DOHH2 (cell line): ENCODE data around the gene TBC1D22A.

Experiments used
- H3F3A ChIP-seq: fragments of 200-600 bp; sonication (generic), shearing (Covaris generic); 2 replicates; pipeline ENCODE4 v1.6.0; 2016; ENCODE audit warnings: antibody characterized with exemption, mild to moderate bottlenecking; ENCODE audit not compliant: control insufficient read depth, insufficient read depth
- H3K27ac ChIP-seq: fragments of 200-600 bp; sonication (generic); 2 replicates; pipeline ENCODE4 v1.5.1; 2014; ENCODE audit warnings: low read depth, mild to moderate bottlenecking, low read length, moderate library complexity
- H3K27me3 ChIP-seq: fragments of 200-600 bp; sonication (generic); 2 replicates; pipeline ENCODE4 v1.6.1; 2014; ENCODE audit warnings: mild to moderate bottlenecking, low read length, mixed read lengths; ENCODE audit not compliant: control insufficient read depth
- H3K36me3 ChIP-seq: fragments of 200-600 bp; sonication (generic); 2 replicates; pipeline ENCODE4 v1.6.1; 2014; ENCODE audit warnings: mild to moderate bottlenecking, low read length, moderate library complexity, mixed read lengths; ENCODE audit not compliant: control insufficient read depth
- H3K4me1 ChIP-seq: fragments of 200-600 bp; sonication (generic); 2 replicates; pipeline ENCODE4 v1.6.1; 2014; ENCODE audit warnings: mild to moderate bottlenecking, low read length, mixed read lengths; ENCODE audit not compliant: control insufficient read depth
- H3K4me2 ChIP-seq: fragments of 200-600 bp; sonication (generic); 2 replicates; pipeline ENCODE4 v1.6.0; 2014; ENCODE audit warnings: mild to moderate bottlenecking, low read length, moderate library complexity
- H3K4me3 ChIP-seq: fragments of 200-600 bp; sonication (generic); 2 replicates; pipeline ENCODE4 v1.5.1; 2014; ENCODE audit warnings: mild to moderate bottlenecking, low read length, mixed read lengths
- H3K79me2 ChIP-seq: fragments of 200-600 bp; sonication (generic); 2 replicates; pipeline ENCODE4 v1.6.1; 2014; ENCODE audit warnings: mild to moderate bottlenecking, low read length, mixed read lengths; ENCODE audit not compliant: control insufficient read depth
- H3K9me2 ChIP-seq: fragments of 200-600 bp; sonication (generic); replicated peaks from 2 replicates; pipeline ENCODE4 v1.6.1; 2014; ENCODE audit warnings: mild to moderate bottlenecking, low read length, mixed read lengths; ENCODE audit not compliant: control insufficient read depth
- H3K9me3 ChIP-seq: fragments of 200-600 bp; sonication (generic); 2 replicates; pipeline ENCODE4 v1.6.1; 2014; ENCODE audit warnings: antibody characterized with exemption, low read length, mixed read lengths; ENCODE audit not compliant: control insufficient read depth, insufficient read depth
- H4K20me1 ChIP-seq: fragments of 200-600 bp; sonication (generic); 2 replicates; pipeline ENCODE4 v1.6.0; 2014; ENCODE audit warnings: low read depth, mild to moderate bottlenecking, antibody characterized with exemption, low read length, moderate library complexity; ENCODE audit not compliant: control insufficient read depth, insufficient read depth
- EZH2phosphoT487 ChIP-seq: fragments of 200-600 bp; sonication (generic); IDR thresholded peaks from 2 replicates; pipeline ENCODE4 v1.6.1; 2017; ENCODE audit warnings: borderline replicate concordance, mild to moderate bottlenecking, antibody characterized with exemption, low read length, moderate library complexity, mixed read lengths
- TF ChIP-seq, protein P1 (sequence below): fragments of 200-600 bp; sonication (generic); IDR thresholded peaks from one replicate; pipeline ENCODE4 v1.5.1; 2014; ENCODE audit warnings: antibody characterized with exemption, mild to moderate bottlenecking, low read depth, low read length; ENCODE audit not compliant: poor library complexity, severe bottlenecking

Gene TBC1D22A

DNA sequence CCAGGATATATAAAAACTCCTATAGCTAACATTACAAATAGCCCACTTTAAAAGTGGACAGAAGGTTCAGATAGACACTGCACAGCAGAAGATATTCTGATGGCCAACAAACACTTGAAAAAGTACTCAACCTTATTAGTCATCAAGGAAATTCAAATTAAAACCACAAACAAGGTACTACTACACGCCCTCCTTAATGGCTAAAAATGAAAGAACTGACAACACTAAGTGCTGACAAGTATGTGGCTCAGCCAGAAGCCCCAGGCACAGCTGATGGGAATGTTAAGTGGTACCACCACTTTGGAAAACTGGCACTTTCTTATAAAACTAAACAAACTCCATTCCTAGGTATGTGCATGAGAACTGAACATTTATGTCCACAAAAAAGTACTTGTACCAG is 320.1 kb downstream of the TBC1D22A start:
- H3K9me3 ChIP-seq = no peaks in the 10 kb centered on the region; the same call in 1 of the 2 replicates
- no peak overlapping the region for H3K4me3 ChIP-seq
- no peaks in the 10 kb centered on the region for H3F3A ChIP-seq
- no peak for TF ChIP-seq EZH2phosphoT487
- TF ChIP-seq, protein P1, sequence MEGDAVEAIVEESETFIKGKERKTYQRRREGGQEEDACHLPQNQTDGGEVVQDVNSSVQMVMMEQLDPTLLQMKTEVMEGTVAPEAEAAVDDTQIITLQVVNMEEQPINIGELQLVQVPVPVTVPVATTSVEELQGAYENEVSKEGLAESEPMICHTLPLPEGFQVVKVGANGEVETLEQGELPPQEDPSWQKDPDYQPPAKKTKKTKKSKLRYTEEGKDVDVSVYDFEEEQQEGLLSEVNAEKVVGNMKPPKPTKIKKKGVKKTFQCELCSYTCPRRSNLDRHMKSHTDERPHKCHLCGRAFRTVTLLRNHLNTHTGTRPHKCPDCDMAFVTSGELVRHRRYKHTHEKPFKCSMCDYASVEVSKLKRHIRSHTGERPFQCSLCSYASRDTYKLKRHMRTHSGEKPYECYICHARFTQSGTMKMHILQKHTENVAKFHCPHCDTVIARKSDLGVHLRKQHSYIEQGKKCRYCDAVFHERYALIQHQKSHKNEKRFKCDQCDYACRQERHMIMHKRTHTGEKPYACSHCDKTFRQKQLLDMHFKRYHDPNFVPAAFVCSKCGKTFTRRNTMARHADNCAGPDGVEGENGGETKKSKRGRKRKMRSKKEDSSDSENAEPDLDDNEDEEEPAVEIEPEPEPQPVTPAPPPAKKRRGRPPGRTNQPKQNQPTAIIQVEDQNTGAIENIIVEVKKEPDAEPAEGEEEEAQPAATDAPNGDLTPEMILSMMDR = no peak
- H3K4me1 ChIP-seq = no peaks in the 10 kb centered on the region
- H3K9me2 ChIP-seq = no peaks in the 10 kb centered on the region
- peaks cover 10% of the 10 kb centered on the region; the same call in 1 of the 2 replicates for H3K36me3 ChIP-seq
- H3K27me3 ChIP-seq = no peaks in the 10 kb centered on the region
- H3K4me2 ChIP-seq = no peak overlapping the region
- no peaks in the 10 kb centered on the region for H4K20me1 ChIP-seq
- H3K79me2 ChIP-seq = no peaks in the 10 kb centered on the region
- H3K27ac ChIP-seq = no peak overlapping the region

DNA sequence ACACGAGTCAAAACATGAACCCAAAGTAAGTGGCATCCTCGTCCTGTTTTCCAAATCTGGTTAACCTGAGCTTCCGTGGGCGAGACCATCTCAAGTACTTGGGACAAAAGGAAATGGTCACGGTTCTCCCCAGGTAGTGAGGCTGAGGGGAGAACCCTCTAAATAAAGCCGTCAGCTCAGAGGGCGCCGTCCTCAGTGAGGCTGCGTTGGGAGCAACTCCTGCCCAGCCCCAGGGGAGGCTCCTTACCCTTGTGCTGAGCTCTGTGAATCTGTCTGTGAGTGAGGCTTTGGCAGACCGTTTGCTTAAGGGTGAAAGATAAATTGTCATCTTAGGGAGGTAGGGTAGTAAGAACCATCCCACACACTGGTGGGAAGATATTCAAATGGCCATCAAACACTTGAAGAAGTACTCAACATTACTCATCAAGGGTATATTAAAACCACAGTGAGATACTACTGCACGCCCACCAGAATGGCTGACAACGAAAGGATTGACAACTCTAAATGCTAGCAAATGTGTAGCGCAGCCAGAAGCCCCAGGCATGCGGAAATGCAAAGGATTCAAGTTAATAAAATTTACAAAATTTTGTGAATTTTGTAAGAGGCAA is 321.0 kb downstream of the TBC1D22A start:
- Histone ChIP-seq H3F3A (no peaks in the 10 kb centered on the region), H4K20me1 (no peaks in the 10 kb centered on the region), H3K4me3 (no peak overlapping the region), H3K27me3 (no peaks in the 10 kb centered on the region), H3K27ac (no peak overlapping the region), H3K36me3 (peaks cover 3% of the 10 kb centered on the region; the same call in 1 of the 2 replicates), H3K9me2 (no peaks in the 10 kb centered on the region), H3K4me1 (no peaks in the 10 kb centered on the region), H3K9me3 (no peaks in the 10 kb centered on the region; the same call in 1 of the 2 replicates), H3K79me2 (no peaks in the 10 kb centered on the region), H3K4me2 (no peak overlapping the region)
- TF ChIP-seq, protein P1 = no peak
- no peak for TF ChIP-seq EZH2phosphoT487

DNA sequence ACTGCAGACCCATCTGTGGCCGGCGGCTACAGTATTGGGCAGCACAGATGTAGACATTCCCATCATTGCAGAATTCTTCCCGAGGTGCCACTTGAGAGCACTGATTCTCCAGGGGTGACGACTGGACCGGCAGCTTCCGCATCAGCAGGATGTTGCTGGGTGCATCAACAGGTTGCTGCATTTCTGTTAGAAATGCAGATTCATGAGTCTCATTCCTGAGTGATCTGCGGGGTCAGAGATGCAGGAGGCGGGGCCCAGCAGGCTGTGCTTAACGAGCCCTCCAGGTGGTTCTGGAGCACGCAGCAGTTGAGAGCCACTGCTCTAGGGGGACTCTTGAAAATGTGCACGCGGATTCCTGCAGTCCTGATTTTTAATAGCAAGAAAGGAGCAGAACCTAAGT is 321.8 kb downstream of the TBC1D22A start:
- Histone ChIP-seq H3K9me2 (no peaks in the 10 kb centered on the region), H4K20me1 (no peaks in the 10 kb centered on the region), H3K4me3 (no peak overlapping the region), H3K27me3 (no peaks in the 10 kb centered on the region), H3K79me2 (no peaks in the 10 kb centered on the region), H3K9me3 (no peaks in the 10 kb centered on the region; the same call in 1 of the 2 replicates), H3K4me2 (no peak overlapping the region), H3K27ac (no peak overlapping the region), H3K4me1 (no peaks in the 10 kb centered on the region), H3K36me3 (no peaks in the 10 kb centered on the region), H3F3A (no peaks in the 10 kb centered on the region)
- TF ChIP-seq, protein P1 = no peak
- no peak for TF ChIP-seq EZH2phosphoT487
